ENCODE measurements around the gene MAN1A1. TPM values are rescaled to one million over a fixed set of nuclear protein-coding genes. Genes with fewer than 3 reads are reported as not detected.

MAN1A1 gene
- total RNA-seq, 2 donors from 2014 or later: 24.8 to 35.8 TPM

GRCh38 chr6:119355890-119356289 is 6.3 kb upstream of the MAN1A1 start:
- no peak overlapping the region for H3K4me3 ChIP-seq
- DNase-seq (ENCODE audit: low spot score): no peak
- H3K27me3 ChIP-seq: no peaks in the 10 kb centered on the region
- H3K36me3 ChIP-seq: no peaks in the 10 kb centered on the region
- no peaks in the 10 kb centered on the region for H3K4me1 ChIP-seq
- peak overlapping the region in 1 of 2 donors; percentile 1 for H3K27ac ChIP-seq
- no peaks in the 10 kb centered on the region for H3K9me3 ChIP-seq
- TF ChIP-seq, protein P1, sequence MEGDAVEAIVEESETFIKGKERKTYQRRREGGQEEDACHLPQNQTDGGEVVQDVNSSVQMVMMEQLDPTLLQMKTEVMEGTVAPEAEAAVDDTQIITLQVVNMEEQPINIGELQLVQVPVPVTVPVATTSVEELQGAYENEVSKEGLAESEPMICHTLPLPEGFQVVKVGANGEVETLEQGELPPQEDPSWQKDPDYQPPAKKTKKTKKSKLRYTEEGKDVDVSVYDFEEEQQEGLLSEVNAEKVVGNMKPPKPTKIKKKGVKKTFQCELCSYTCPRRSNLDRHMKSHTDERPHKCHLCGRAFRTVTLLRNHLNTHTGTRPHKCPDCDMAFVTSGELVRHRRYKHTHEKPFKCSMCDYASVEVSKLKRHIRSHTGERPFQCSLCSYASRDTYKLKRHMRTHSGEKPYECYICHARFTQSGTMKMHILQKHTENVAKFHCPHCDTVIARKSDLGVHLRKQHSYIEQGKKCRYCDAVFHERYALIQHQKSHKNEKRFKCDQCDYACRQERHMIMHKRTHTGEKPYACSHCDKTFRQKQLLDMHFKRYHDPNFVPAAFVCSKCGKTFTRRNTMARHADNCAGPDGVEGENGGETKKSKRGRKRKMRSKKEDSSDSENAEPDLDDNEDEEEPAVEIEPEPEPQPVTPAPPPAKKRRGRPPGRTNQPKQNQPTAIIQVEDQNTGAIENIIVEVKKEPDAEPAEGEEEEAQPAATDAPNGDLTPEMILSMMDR (IDR thresholded peaks at IDR 0.05): no peak

GRCh38 chr6:119355157-119355556 is 5.6 kb upstream of the MAN1A1 start:
- Histone ChIP-seq H3K4me1 (peaks cover 0 to 4% of the 10 kb centered on the region in 2 donors), H3K27me3 (no peaks in the 10 kb centered on the region), H3K27ac (peak overlapping the region; percentile 22 to 33), H3K4me3 (no peak overlapping the region), H3K9me3 (no peaks in the 10 kb centered on the region), H3K36me3 (no peaks in the 10 kb centered on the region)
- TF ChIP-seq, protein P1 (IDR thresholded peaks at IDR 0.05): no peak
- DNase-seq (ENCODE audit: low spot score): no peak

DNA sequence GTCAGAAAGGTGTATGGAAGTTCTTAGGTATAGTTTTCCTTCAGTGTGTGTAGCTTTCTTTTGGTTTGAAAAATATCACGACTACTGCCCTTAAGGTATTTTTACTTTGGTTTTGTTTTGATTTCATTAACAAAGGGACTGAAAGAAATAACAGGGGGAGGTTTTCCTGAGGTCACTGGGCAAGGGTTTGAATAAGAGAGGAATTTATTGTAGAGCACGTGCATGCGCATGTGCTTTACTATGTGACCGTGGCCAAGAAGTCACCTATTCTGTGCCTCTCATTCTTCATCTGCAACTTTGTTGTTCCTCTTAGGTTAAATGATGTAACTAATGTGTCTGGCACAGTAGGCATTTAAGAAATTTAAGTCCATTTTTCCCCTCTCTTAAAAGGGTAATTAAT is 4.1 kb upstream of the MAN1A1 start:
- H3K27me3 ChIP-seq: no peaks in the 10 kb centered on the region
- DNase-seq (ENCODE audit: low spot score): no peak
- no peak overlapping the region for H3K27ac ChIP-seq
- H3K9me3 ChIP-seq: no peaks in the 10 kb centered on the region
- no peak overlapping the region for H3K4me3 ChIP-seq
- peaks cover 0 to 4% of the 10 kb centered on the region in 2 donors for H3K4me1 ChIP-seq
- no peaks in the 10 kb centered on the region for H3K36me3 ChIP-seq
- TF ChIP-seq, protein P1 (IDR thresholded peaks at IDR 0.05): no peak

GRCh38 chr6:119352001-119352400 is 2.4 kb upstream of the MAN1A1 start:
- TF ChIP-seq, protein P1 (IDR thresholded peaks at IDR 0.05): no peak
- H3K9me3 ChIP-seq: no peaks in the 10 kb centered on the region
- no peak for DNase-seq (ENCODE audit: low spot score)
- no peak overlapping the region for H3K27ac ChIP-seq
- no peaks in the 10 kb centered on the region for H3K36me3 ChIP-seq
- H3K27me3 ChIP-seq: no peaks in the 10 kb centered on the region
- peaks cover 0 to 14% of the 10 kb centered on the region in 2 donors for H3K4me1 ChIP-seq
- no peak overlapping the region for H3K4me3 ChIP-seq

DNA sequence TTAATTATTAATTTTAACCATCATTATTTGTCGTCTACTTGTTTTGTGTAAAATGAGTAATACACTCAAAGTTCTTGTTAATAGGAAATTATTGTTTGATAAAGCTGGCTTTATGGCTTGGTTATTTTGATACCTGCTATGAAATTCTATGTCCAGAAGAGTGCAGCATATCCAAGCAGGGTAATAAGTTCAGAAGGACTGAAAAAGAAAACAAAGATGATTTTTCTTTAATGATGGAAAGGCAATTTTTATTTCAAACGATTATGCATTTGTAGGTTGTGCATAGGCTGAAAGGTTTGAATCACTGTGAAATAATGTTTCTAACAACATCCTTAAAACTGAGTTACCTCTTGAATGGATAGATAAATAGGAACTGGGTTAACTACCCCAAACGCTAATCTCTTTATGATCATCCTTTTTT is 1.4 kb upstream of the MAN1A1 start:
- no peak for DNase-seq (ENCODE audit: low spot score)
- Histone ChIP-seq H3K36me3 (no peaks in the 10 kb centered on the region), H3K9me3 (no peaks in the 10 kb centered on the region), H3K27ac (peak overlapping the region; percentile 87 to 97), H3K4me1 (peaks cover 0 to 21% of the 10 kb centered on the region in 2 donors), H3K4me3 (peak overlapping the region; percentile 61 to 80), H3K27me3 (no peaks in the 10 kb centered on the region)
- TF ChIP-seq, protein P1 (IDR thresholded peaks at IDR 0.05): peak in 1 of 2 donors; percentile 51

Measured in right atrium auricular region (tissue), 2 donors.